Common myeloid progenitor, CD34-positive (primary cell): Measurements from ENCODE around the gene APOL5.
A peak's percentile ranks its signal among the peaks of the same experiment; 100 is the strongest.

ENCODE experiments used
- CTCF ChIA-PET: fragments of 350-600 bp; sonication (Branson Sonifier 250); formaldehyde crosslinking; loops from one replicate; lab custom pipeline; 2021; ENCODE audit warnings: antibody characterized with exemption; lab: Charles Lee
- POLR2A ChIA-PET: fragments of 350-600 bp; sonication (Branson Sonifier 250); formaldehyde crosslinking; loops from one replicate; lab custom pipeline; 2021; ENCODE audit warnings: antibody characterized with exemption; lab: Charles Lee
- DNase-seq, 3 donors: peaks; one replicate each; pipeline versions ENCODE4 v3.0.0 to v3.0.0-alpha.2; 2013
- H3K27ac ChIP-seq, 2 experiments: 1 replicate in 1 of 2; 2 replicates in 1 of 2; pipeline ENCODE4 v1.7.0; 2013; ENCODE audit warnings: inconsistent platforms in 2 of 2, low read length in 2 of 2, mild to moderate bottlenecking in 2 of 2, low read depth in 1 of 2, moderate library complexity in 1 of 2; ENCODE audit not compliant: severe bottlenecking in 2 of 2, insufficient read depth in 1 of 2, poor library complexity in 1 of 2
- H3K27me3 ChIP-seq, 5 experiments: replicated peaks in 2 of 5; 1 replicate in 3 of 5; 2 replicates in 2 of 5; pipeline versions ENCODE4 v1.6.1 to v1.7.0; 2013; ENCODE audit warnings: low read length in 4 of 5, mild to moderate bottlenecking in 2 of 5, moderate library complexity in 2 of 5, inconsistent platforms in 1 of 5; ENCODE audit not compliant: insufficient read depth in 5 of 5, control insufficient read depth in 4 of 5
- H3K36me3 ChIP-seq, 4 experiments: 1 replicate in 2 of 4; 2 replicates in 2 of 4; pipeline versions ENCODE4 v1.6.1 to v1.7.0; 2013; ENCODE audit warnings: low read length in 3 of 4, control low read depth in 1 of 4, mild to moderate bottlenecking in 1 of 4; ENCODE audit not compliant: control insufficient read depth in 4 of 4, insufficient read depth in 4 of 4
- H3K4me1 ChIP-seq, 4 experiments: 1 replicate in 3 of 4; 2 replicates in 1 of 4; pipeline versions ENCODE4 v1.6.1 to v1.7.1; 2013; ENCODE audit warnings: low read length in 3 of 4, mild to moderate bottlenecking in 3 of 4, control low read depth in 1 of 4, inconsistent platforms in 1 of 4, moderate library complexity in 1 of 4; ENCODE audit not compliant: control insufficient read depth in 4 of 4, insufficient read depth in 4 of 4; ENCODE audit errors: control extremely low read depth in 1 of 4
- H3K4me3 ChIP-seq, 7 experiments: 1 replicate in 4 of 7; 2 replicates in 3 of 7; pipeline versions ENCODE4 v1.5.1 to v1.7.0; 2013; ENCODE audit warnings: mild to moderate bottlenecking in 7 of 7, low read length in 6 of 7, moderate library complexity in 6 of 7, inconsistent platforms in 2 of 7, low read depth in 2 of 7, control low read depth in 1 of 7; ENCODE audit not compliant: insufficient read depth in 4 of 7, control insufficient read depth in 1 of 7; ENCODE audit errors: extremely low read depth in 1 of 7
- H3K9me3 ChIP-seq, 5 experiments: 1 replicate in 4 of 5; 2 replicates in 1 of 5; pipeline versions ENCODE4 v1.6.1 to v1.7.1; 2013; ENCODE audit warnings: low read length in 4 of 5, mild to moderate bottlenecking in 2 of 5, inconsistent platforms in 1 of 5, low read depth in 1 of 5, moderate library complexity in 1 of 5; ENCODE audit not compliant: control insufficient read depth in 4 of 5, insufficient read depth in 2 of 5; ENCODE audit errors: control extremely low read depth in 1 of 5
- WGBS: methylation state at CpG from one replicate; pipeline ENCODE4 v1.1.5; 2013; ENCODE audit not compliant: insufficient coverage; 5-methylcytosine and 5-hydroxymethylcytosine counted together

Gene APOL5

GRCh38 chr22:35746946-35747703 lies 29.5 kb downstream of the APOL5 start:
- peaks cover 0 to 5% (median 3%) of the 10 kb centered on the region in 4 experiments for H3K4me1 ChIP-seq

GRCh38 chr22:35749808-35750207 lies 32.1 kb downstream of the APOL5 start:
- peak in 2 of 3 donors; percentile 20 to 23 for DNase-seq
- Histone ChIP-seq H3K4me3 (no peak overlapping the region), H3K4me1 (peaks cover 7 to 16% (median 10%) of the 10 kb centered on the region in 4 experiments), H3K27me3 (no peaks in the 10 kb centered on the region), H3K9me3 (no peaks in the 10 kb centered on the region), H3K27ac (no peak overlapping the region), H3K36me3 (peaks cover 0 to 4% (median 0%) of the 10 kb centered on the region in 4 experiments)
- ChIA-PET CTCF (interaction anchor here (1.8 kb wide), 1 partner anchor 9 kb away, joined by 4 read pairs; no protein-coding TSS in a partner anchor), POLR2A (no interaction called here)
- WGBS: 100% methylated on average over 6 of the region's 10 CpGs

More at GRCh38 chr22:35746946-35747703, 29.5 kb downstream of the APOL5 start:
- Histone ChIP-seq H3K9me3 (no peaks in the 10 kb centered on the region), H3K27me3 (no peaks in the 10 kb centered on the region), H3K4me3 (no peak overlapping the region), H3K36me3 (peaks cover 0 to 14% (median under 1%) of the 10 kb centered on the region in 4 experiments), H3K27ac (no peak overlapping the region)
- ChIA-PET CTCF (interaction anchor here (0.5 to 0.6 kb wide), 2 partner anchors 29 to 84 kb away, joined by 3 read pairs; partner anchors contain the start of gene APOL5), POLR2A (no interaction called here)
- 100% methylated on average over 3 of the region's 4 CpGs for WGBS
- DNase-seq: no peak

- peaks cover 7 to 16% (median 10%) of the 10 kb centered on the region in 4 experiments for H3K4me1 ChIP-seq
- ChIA-PET POLR2A (no interaction called here), CTCF (interaction anchor here (1.2 to 1.5 kb wide), 2 partner anchors 91 to 130 kb away, joined by 3 to 4 read pairs; no protein-coding TSS in a partner anchor)
- peak overlapping the region in 4 of 7 experiments; percentile 8 to 50 (median 28) for H3K4me3 ChIP-seq
- WGBS: 22% methylated on average over 3 of the region's 5 CpGs
- DNase-seq: peak; percentile 32 to 78 (median 63)
- H3K27me3 ChIP-seq: no peaks in the 10 kb centered on the region
- no peaks in the 10 kb centered on the region for H3K36me3 ChIP-seq
- no peaks in the 10 kb centered on the region for H3K9me3 ChIP-seq
- H3K27ac ChIP-seq: peak overlapping the region in 1 of 2 experiments; percentile 15
Measured at GRCh38 chr22:35752006-35752862, 34.6 kb downstream of the APOL5 start.

GRCh38 chr22:35752863-35753189 lies 35.2 kb downstream of the APOL5 start:
- ChIA-PET CTCF (interaction anchor here (1.2 kb wide), 1 partner anchor 131 kb away, joined by 3 read pairs; no protein-coding TSS in a partner anchor), POLR2A (no interaction called here)
- Histone ChIP-seq H3K36me3 (no peaks in the 10 kb centered on the region), H3K27me3 (no peaks in the 10 kb centered on the region), H3K27ac (peak overlapping the region in 1 of 2 experiments; percentile 15), H3K4me1 (peaks cover 7 to 16% (median 10%) of the 10 kb centered on the region in 4 experiments), H3K4me3 (peak overlapping the region in 2 of 7 experiments; percentile 26 to 50), H3K9me3 (no peaks in the 10 kb centered on the region)
- WGBS: no CpG with 5 or more reads among the region's 3 CpGs
- DNase-seq: no peak

GRCh38 chr22:35754761-35755160 lies 37.1 kb downstream of the APOL5 start:
- CTCF ChIA-PET: no interaction called here

GRCh38 chr22:35756722-35757121 lies 39.0 kb downstream of the APOL5 start:
- CTCF ChIA-PET: no interaction called here
- H3K9me3 ChIP-seq: no peaks in the 10 kb centered on the region
- no peak for DNase-seq
- H3K4me1 ChIP-seq: peaks cover 7 to 15% (median 10%) of the 10 kb centered on the region in 4 experiments
- peaks cover 0 to 8% (median 1%) of the 10 kb centered on the region in 4 experiments for H3K36me3 ChIP-seq
- POLR2A ChIA-PET: interaction anchor here (0.7 kb wide), 1 partner anchor 15 kb away, joined by 6 read pairs; no protein-coding TSS in a partner anchor
- no peak overlapping the region for H3K4me3 ChIP-seq
- no peaks in the 10 kb centered on the region for H3K27me3 ChIP-seq
- no peak overlapping the region for H3K27ac ChIP-seq
- WGBS: 100% methylated on average over 1 of the region's 1 CpG

More at GRCh38 chr22:35754761-35755160, 37.1 kb downstream of the APOL5 start:
- H3K27me3 ChIP-seq: no peaks in the 10 kb centered on the region
- no peak overlapping the region for H3K4me3 ChIP-seq
- no CpG with 5 or more reads among the region's 2 CpGs for WGBS
- H3K9me3 ChIP-seq: no peaks in the 10 kb centered on the region
- no peak for DNase-seq
- no peak overlapping the region for H3K27ac ChIP-seq
- H3K4me1 ChIP-seq: peaks cover 7 to 16% (median 10%) of the 10 kb centered on the region in 4 experiments
- POLR2A ChIA-PET: no interaction called here
- peaks cover 0 to 7% (median 1%) of the 10 kb centered on the region in 4 experiments for H3K36me3 ChIP-seq
